DMS79 (cell line): ENCODE results near the gene ADGRG4.

Source experiments
- DNase-seq: peaks from one replicate; lab custom pipeline; 2025; lab: John Stamatoyannopoulos, UW

The ADGRG4 gene

DNA sequence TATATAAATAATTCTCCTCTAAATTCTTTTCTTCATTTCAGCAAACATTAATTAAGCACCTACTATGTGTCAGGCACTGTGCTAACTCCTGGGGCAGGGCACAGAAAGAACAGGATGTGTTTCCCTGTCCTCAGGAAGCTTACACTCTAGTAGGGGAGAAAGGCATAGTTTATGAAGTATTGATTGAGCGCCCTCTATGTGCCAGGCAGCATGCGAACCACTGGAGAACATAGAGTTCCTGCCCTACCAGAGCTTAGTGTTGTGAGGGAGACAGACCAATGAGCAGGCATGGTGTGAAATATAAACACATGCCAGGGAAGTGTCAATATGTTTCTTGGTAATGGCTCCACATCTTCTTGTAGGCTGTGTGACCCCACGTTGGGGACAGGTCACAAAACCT is 3.7 kb downstream of the ADGRG4 start:
- DNase-seq = no peak

DNA sequence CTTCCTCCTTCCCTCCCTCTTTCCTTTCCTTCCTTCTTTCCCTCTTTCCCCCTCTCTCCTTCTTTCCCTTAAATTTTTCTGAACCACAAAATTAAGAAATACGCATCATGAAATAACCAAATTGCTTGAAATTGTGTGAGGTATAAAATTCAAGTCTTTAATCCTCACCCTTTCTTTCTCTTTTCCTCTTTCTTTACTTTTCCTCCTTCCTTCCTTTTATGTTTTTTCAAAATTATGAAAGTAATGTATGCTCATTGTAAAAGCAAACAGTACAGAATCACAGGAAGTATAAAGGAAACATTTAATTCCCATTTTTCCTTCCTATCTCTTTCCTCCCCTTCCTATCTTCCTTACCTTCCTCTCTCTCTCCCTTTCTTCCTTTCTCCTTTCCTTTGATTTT is 5.4 kb downstream of the ADGRG4 start:
- no peak for DNase-seq

DNA sequence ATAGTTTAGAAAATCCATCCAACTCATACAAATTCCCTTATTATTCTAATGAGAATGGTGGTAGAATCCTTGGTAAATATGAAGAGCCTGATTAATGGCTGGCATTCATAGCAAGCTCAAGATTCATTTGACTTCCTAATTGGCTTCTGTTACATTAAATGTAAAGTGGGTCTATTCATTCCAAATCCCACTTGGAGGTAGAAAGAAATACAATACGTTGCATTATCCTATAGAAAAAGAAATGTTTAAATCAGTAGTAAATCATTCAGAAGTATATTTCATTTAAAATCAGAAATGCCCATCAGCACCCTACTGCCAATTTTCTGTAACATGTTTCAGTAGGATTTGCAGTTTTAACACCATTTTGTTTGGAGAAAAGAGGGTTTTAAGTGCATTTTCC is 6.7 kb downstream of the ADGRG4 start:
- DNase-seq = no peak

DNA sequence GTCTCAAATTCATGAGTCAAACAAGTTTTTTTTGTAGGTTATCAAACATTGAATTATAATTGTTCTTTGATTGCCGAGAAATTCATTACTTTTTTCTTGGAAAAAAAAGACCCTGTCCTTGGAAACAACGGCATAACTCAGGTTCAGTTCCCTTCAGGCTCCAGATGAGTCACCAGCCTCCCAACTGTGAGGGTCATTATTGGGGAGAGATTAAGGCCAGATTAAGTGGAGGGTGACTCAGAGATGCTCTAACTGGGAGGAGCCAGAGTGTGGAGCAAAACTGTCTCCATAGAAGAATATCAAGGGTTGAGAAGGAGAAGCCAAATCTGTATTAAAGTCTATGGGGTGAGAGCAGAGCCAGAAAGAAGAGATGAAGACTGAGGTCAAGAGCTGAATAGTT is 9.6 kb downstream of the ADGRG4 start:
- DNase-seq = no peak

DNA sequence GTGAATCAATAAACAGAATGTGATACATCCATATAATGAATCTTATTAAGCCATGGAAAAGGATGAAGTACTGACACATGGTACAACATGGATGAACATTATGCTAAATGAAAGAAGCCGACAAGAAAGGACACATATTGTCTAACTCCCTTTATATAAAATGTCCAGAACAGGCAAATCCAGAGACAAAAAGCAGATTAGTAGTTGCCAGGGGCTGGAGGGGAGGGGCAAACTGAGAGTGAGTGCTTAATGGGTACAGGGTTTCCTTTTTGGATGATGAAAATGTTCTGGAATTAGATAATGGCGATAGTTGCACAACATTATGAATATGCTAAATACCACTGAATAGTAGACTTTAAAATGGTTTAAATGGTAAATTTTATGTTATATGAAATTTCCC is 17.4 kb downstream of the ADGRG4 start:
- no peak for DNase-seq

DNA sequence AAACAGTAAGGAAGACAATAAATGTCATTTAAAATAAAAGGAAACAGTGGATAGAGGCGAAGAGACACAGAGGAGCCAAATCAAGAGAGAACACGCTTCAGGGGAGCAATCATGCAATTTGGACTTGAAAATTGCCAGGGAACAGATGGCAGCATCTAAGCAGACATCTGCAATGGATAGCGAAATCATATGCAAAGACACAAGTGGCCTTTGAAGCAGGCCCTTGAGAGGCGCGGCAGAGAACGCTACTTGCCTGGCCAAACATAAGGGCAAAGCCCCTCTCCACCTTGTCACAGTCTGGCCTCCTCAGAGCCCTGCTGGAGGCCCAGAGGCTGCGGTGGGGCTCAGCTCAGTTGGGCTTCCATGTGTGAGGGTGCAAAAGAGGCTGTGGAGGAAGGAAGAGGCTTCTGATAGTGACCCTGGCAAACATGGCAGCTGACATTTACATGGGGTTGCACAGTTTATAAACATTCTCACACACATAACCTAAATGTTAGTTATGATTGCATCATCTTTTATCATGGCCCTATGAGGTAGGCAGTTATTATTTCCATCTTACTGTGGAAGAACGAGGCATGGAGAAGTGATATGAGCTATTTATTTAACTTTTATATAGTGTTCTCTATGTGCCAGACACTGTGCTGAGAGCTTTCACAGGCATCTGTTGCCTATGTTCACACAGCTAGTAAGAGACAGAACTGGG is 18.3 kb downstream of the ADGRG4 start:
- no peak for DNase-seq

DNA sequence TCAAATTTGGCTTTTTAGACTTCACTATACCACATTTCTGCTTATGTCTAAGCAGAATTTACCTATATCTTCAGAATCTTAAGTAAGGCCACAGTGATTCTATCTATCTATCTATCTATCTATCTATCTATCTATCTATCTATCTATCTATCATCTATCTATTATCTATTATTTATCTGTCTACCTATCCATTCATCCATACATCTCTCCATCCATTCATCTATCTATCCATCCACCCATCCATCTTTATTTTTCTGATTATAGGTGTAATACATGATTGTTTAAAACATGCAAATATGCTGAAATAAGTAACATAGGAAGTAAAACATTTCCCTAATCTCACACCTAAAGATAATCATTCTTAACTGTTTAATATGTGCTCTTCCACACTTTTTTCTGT is 18.8 kb downstream of the ADGRG4 start:
- no peak for DNase-seq

DNA sequence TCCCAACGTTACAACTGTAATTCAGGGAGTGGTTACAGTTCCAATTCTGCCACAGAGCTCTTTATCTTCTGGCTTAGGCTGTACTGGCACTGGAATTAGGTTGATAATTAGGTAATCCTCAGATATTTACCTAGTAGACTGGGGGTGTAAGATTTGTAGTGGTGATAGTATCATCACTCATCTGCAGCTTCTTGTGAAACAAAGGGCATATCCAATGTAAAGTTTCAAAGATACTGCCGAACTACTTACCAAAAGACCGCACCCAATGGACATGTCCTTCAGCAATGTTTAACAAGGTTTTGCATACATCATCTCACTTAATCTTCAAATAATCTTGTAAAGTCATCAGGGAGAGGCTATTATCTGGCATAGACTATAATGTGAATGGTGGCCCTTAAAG is 20.8 kb downstream of the ADGRG4 start:
- no peak for DNase-seq

DNA sequence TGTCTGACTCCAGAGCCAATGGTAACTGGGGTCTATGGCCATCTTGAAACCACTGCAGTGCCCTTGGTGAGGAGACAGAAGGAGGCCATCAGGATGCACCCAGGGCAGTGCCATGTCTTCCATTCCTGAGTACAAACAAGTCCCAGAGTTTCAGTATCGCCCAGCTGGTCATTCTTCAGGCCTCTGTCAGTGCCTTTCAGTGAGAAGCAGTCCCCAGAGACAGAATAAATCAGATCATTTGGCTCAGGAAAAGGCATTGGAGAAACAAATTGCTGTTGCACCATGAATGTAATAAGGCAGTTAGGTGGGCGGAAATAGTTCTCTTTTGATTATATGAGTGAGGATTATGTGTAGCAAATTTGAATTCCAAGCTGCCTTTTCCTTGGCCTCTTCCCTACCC is 21.3 kb downstream of the ADGRG4 start:
- no peak for DNase-seq

DNA sequence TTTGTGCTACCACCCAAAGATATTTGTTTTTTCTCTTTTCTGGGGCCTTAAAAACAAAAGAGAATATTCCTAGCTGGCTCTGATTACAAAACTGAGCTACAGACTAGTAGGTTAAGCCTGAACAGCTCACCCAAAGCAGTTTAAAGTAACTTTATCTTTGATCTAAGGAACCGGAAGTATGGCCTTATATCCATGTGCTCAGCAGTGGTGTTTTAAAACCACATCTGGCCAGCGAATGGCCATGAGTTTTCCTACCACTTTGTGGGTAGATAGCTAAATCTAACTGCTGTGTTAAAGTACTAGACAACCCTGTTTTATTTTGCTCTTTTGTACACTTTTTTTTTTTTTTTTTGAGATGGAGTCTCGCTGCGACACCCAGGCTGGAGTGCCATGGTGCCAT is 24.6 kb downstream of the ADGRG4 start:
- no peak for DNase-seq

DNA sequence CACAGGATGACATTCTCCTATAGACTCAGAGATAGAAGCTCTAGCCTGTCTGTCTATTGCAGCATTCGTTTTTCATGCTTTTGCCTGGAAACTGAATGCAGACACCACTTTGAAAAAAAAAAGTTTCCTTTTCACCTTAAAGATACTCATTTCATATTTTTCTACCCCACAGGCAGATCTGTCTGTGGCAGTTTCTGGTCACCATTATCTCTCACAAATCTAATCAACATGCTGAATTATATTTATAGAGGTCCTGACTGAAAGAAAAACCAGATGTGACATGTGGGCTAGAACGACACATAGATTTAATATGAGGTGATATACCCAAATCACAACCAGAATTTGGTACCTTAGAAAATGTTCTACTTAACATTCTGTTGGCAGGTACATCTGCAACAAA is 28.2 kb downstream of the ADGRG4 start:
- DNase-seq = no peak

DNA sequence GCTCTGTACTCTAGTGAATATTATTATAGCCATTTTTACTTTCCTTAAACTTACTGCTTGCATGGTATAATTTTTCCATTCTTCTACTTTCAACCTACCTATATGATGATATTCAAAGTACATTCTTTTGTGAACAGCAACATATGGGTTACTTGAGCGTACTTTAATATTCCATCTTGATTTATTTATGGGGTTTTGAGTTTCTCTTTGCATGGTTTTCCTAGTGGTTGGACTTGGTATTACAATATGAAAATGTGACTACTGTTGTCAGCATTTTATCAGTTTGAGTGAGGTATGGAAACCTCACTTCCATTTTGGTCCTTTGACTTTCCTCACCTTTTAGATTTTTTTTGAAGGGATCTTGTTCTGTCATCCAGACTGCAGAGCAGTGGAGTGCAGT is 35.9 kb downstream of the ADGRG4 start:
- no peak for DNase-seq

DNA sequence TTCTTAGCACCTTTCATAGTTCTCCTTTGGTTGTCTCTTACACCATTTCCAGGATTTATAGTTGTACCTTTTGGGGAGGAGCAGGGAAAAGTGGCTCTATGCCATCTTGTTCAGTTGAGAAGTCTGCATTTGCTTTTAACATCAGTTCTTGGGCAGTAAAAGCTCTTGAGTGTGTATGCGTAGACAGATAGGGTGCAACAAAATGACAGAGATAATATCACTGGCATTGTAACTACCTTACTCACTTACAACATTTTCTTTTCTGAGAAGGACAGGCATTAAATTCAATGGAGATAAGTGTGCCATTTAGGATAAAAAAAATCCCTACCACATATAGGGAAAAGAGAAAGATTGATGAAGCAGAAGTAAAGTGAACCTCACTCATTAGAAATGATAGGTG is 38.9 kb downstream of the ADGRG4 start:
- DNase-seq = no peak

DNA sequence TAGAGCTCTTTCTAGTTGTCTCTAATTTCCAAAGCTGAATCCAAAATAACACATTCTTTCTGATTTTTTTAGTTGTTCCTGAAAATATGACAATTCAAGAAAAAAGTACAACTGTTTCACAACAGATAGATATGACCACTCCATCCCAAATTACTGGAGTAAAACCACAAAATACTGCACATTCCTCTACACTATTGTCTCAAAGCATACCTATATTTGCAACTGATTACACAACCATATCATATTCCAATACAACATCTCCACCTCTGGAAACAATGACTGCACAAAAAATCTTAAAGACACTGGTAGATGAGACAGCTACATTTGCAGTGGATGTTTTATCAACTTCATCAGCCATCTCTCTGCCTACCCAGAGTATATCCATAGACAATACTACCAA is 43.6 kb downstream of the ADGRG4 start:
- DNase-seq = no peak

DNA sequence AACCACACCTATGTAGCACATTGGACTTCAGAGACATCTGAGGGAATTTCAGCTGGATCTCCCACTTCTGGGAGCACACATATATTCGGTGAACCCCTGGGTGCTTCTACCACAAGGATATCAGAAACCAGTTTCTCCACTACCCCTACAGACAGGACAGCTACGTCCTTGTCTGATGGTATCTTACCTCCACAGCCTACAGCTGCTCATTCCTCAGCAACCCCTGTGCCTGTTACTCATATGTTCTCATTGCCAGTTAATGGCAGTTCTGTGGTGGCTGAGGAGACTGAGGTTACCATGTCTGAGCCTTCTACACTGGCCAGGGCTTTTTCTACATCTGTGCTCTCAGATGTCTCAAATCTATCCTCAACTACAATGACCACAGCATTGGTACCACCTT is 45.7 kb downstream of the ADGRG4 start:
- DNase-seq = no peak

DNA sequence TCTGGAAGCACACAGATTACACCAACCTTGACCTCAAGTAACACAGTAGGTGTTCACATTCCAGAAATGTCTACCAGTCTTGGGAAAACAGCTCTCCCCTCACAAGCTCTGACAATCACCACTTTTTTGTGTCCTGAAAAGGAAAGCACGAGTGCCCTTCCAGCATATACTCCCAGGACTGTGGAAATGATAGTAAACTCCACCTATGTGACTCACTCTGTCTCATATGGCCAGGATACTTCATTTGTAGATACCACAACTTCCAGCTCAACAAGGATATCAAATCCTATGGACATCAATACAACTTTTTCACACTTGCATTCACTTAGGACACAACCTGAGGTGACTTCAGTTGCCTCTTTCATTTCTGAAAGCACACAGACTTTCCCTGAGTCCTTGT is 46.9 kb downstream of the ADGRG4 start:
- DNase-seq = no peak

DNA sequence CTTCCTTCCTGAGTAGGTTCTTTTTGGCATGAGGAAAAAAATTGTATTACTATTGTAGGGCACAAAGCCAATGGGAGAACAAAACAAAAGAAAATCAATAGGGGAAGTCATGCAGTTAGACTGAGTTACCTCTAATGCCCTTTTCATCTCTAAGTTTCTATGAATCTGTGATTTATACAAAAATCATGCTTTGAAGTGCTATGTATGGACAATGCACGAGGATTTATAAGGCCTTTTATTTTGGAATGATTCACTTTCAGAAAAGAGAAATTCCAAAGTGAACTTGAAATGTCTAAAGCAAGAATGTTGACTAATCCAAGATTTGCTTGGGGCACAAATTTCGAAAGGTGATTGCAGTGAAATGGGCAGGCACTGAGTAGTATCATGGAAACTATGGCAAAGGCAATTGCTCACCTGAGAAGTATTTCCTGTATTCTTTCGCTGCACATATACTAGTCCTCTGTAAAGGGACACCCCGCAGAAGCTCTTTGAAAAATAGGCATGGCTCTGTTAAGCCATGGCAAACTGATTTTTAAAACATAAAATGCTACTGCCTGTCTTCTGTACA is 52.8 kb downstream of the ADGRG4 start:
- DNase-seq = no peak

DNA sequence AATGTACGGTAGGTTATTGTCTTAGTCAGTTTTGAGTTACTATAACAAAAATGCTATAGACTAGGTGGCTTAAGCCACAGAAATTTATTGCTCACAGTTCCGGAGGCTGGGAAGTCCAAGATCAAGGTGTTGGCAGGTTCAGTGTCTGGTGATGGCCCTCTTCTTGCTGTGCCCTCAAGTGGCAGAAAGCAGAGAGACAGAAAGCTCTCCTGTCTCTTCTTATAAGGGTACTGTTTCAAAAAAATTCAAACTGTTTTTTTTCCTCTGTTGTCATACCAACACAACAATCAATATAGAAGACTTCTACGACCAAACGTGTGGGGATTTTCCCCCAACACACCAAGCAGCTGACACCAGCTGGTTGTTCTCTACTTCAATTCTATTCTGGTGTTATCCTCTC is 53.4 kb downstream of the ADGRG4 start:
- no peak for DNase-seq

DNA sequence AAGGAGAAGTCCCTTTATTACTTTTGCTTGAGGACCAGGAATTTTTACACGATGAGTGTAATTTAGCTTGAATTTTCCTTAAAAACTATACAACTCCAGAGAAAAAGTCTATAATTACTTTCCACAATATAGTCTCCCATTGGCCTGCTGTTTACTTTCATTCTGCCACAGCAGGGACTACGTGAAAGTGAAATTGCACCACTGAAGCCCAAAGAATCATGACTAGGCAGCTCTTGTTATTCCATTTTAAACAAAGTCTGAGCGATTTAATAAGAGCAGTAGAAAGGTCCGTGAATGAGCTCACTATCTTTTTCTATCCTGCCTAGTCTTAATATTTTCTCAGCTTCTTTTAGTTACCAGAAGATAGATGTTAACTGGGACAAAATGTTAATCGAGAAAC is 68.6 kb downstream of the ADGRG4 start:
- DNase-seq = no peak

DNA sequence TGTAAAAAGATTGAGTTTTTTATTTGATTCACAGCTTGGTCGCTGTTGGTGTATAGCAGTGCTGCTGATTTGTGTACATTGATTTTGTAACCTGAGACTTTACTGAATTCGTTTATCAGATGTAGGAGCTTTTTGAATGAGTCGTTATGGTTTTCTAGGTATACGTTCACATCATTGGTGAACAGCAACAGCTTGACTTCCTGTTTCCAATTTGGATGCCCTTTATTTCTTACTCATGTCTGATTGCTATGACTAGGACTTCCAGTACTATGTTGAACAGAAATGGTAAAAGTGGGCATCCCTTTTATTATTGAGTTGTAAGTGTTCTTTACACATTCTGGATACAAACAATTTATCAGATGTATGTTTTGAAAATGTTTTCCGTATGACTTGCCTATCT is 76.0 kb downstream of the ADGRG4 start:
- no peak for DNase-seq

DNA sequence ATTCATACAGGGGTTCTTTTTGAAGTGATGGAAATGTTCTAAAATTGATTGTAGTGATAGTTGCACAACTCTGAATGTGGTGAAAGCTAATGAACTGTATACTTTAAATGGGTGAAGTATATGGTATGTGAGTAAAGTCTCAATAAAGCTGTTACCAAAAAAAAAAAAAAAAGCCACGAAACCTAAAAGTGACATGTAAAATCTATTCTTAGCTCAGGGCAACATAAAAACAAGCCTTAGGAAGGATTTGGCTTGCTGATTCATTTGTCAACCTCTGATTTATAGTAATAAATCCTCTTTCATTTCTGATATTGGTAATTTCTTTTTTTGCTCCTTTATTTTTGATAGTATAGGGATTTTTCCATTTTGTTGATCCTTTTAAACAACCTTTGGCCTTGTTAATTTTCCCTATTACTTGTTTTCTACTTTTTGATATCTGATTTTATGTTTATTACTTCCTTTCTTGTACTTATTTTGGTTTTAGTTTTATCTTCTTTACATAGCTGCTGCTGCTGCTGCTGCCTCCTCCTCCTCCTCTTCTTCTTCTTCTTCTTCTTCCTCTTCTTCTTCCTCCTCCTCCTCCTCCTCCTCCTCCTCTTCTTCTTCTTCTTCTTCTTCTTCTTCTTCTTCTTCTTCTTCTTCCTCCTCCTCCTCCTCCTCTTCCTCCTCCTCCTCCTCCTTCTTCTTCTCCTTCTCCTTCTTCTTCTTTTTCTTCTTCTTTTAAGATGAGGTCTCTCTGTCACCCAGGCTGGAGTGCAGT is 79.4 kb downstream of the ADGRG4 start:
- no peak for DNase-seq

DNA sequence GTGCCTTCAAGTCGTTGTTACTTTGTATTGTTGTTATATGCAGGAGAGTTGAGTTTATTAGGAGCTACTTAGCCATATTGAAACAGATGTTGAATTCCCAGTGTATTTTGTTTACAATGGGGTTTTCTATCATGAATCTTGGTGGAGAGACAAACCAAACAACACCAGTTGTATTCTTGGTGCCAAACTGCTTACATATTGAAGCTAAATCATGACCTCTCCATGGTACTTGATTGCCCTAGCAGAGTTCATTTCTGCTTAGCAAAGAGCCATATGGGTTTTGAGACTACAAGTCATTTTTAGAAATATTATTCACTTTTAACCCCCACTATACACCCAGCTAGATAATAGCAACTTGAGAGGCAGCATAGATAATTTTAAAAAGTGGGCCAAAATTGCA is 85.4 kb downstream of the ADGRG4 start:
- no peak for DNase-seq

DNA sequence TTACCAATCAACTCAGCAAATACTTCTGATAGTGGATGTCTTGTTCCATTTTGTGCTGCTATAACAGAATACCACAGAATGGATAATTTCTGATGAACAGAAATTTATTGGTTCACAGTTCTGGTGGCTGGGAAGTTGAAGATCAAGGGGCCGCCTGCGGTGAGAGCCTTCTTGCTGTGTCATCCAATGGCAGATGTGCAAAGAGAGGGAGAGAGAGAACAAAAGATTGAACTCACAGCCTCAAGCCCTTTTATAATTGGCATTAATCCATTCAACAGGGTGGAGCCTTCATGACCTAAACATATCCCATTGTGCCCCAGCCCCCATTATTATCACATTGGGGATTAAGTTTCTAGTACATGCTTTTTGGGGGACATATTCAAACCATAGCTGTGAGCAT is 86.1 kb downstream of the ADGRG4 start:
- no peak for DNase-seq
